A673 (cell line): ENCODE results near the gene ZNF837.

Experiments
- CTCF ChIP-seq: fragments of 300-800, 200-600 bp; sonication (generic); conservative IDR thresholded peaks from 2 replicates; pipeline ENCODE4 v1.5.1; 2017; ENCODE audit warnings: low read depth, mild to moderate bottlenecking, antibody characterized with exemption, low read length, moderate library complexity, mixed read lengths
- EZH2 ChIP-seq: fragments of 200-600 bp; sonication (generic); IDR thresholded peaks from 2 replicates; pipeline ENCODE4 v1.6.1; 2017; ENCODE audit warnings: borderline replicate concordance, low read depth, mild to moderate bottlenecking, mixed read lengths, antibody characterized with exemption, low read length; ENCODE audit not compliant: poor library complexity, severe bottlenecking

- TF ChIP-seq CTCF (no peak), EZH2 (no peak)
Observed at GRCh38 chr19:58417071-58417470, 36.2 kb upstream of the ZNF837 start.
